ENCODE measurements around the gene DNAH17.

DNAH17 gene

GRCh38 chr17:78550464-78550863 is 26.7 kb downstream of the DNAH17 start:
- no peak for DNase-seq (ENCODE audit: extremely low read depth in 1 of 2, low read depth in 1 of 2)

GRCh38 chr17:78548725-78549124 is 28.5 kb downstream of the DNAH17 start:
- no peak for DNase-seq (ENCODE audit: extremely low read depth in 1 of 2, low read depth in 1 of 2)

- no peak for DNase-seq (ENCODE audit: extremely low read depth in 1 of 2, low read depth in 1 of 2)
Observed at GRCh38 chr17:78547035-78547434, 30.2 kb downstream of the DNAH17 start.

GRCh38 chr17:78546476-78546875 is 30.7 kb downstream of the DNAH17 start:
- DNase-seq (ENCODE audit: extremely low read depth in 1 of 2, low read depth in 1 of 2) = no peak

- DNase-seq (ENCODE audit: extremely low read depth in 1 of 2, low read depth in 1 of 2) = no peak
Observed at GRCh38 chr17:78544881-78545755, 32.1 kb downstream of the DNAH17 start.

- DNase-seq (ENCODE audit: extremely low read depth in 1 of 2, low read depth in 1 of 2) = no peak
Observed at GRCh38 chr17:78541488-78542206, 35.5 kb downstream of the DNAH17 start.

GRCh38 chr17:78539781-78540180 is 37.4 kb downstream of the DNAH17 start:
- no peak for DNase-seq (ENCODE audit: extremely low read depth in 1 of 2, low read depth in 1 of 2)

GRCh38 chr17:78538033-78538776 is 39.0 kb downstream of the DNAH17 start:
- DNase-seq (ENCODE audit: extremely low read depth in 1 of 2, low read depth in 1 of 2) = no peak

GRCh38 chr17:78537217-78537860 is 39.9 kb downstream of the DNAH17 start:
- no peak for DNase-seq (ENCODE audit: extremely low read depth in 1 of 2, low read depth in 1 of 2)

- no peak for DNase-seq (ENCODE audit: extremely low read depth in 1 of 2, low read depth in 1 of 2)
Observed at GRCh38 chr17:78535273-78536197, 41.7 kb downstream of the DNAH17 start.

GRCh38 chr17:78534492-78535272 is 42.5 kb downstream of the DNAH17 start:
- DNase-seq (ENCODE audit: extremely low read depth in 1 of 2, low read depth in 1 of 2) = no peak

GRCh38 chr17:78532922-78533640 is 44.1 kb downstream of the DNAH17 start:
- DNase-seq (ENCODE audit: extremely low read depth in 1 of 2, low read depth in 1 of 2) = no peak

GRCh38 chr17:78532311-78532710 is 44.9 kb downstream of the DNAH17 start:
- DNase-seq (ENCODE audit: extremely low read depth in 1 of 2, low read depth in 1 of 2) = no peak

- DNase-seq (ENCODE audit: extremely low read depth in 1 of 2, low read depth in 1 of 2) = no peak
Observed at GRCh38 chr17:78530675-78531074, 46.5 kb downstream of the DNAH17 start.

GRCh38 chr17:78529871-78530670 is 47.1 kb downstream of the DNAH17 start:
- DNase-seq (ENCODE audit: extremely low read depth in 1 of 2, low read depth in 1 of 2) = no peak

- DNase-seq (ENCODE audit: extremely low read depth in 1 of 2, low read depth in 1 of 2) = no peak
Observed at GRCh38 chr17:78529251-78529650, 47.9 kb downstream of the DNAH17 start.

- DNase-seq (ENCODE audit: extremely low read depth in 1 of 2, low read depth in 1 of 2) = no peak
Observed at GRCh38 chr17:78528541-78528940, 48.7 kb downstream of the DNAH17 start.

GRCh38 chr17:78527345-78527744 is 49.9 kb downstream of the DNAH17 start:
- DNase-seq (ENCODE audit: extremely low read depth in 1 of 2, low read depth in 1 of 2) = no peak

All from activated CD8-positive, alpha-beta memory T cell treated with anti-CD3 and anti-CD28 coated beads for 1 hour (primary cell).